ENCODE results near the gene POU2AF1.

- TF ChIP-seq CTCF (conservative IDR thresholded peaks at IDR 0.05; ENCODE audit: low read length) (no peak), EZH2phosphoT487 (IDR thresholded peaks at IDR 0.05; ENCODE audit: borderline replicate concordance) (no peak)
These were observed 44.3 kb downstream of the POU2AF1 start for GRCh38 chr11:111334532-111335502.
